Activated T-cell treated with anti-CD3 and anti-CD28 coated beads, Interleukin-2, amount 50 U/mL, for 72 hours (primary cell): ENCODE measurements around the gene PTBP1. TPM values are rescaled to one million over a fixed set of nuclear protein-coding genes. Genes with fewer than 3 reads are reported as not detected.
"Not testable (repeated sequence)": the region's sequence is repeated elsewhere in the genome, so short reads cannot be mapped to it uniquely, and the experiment has no call there.

ENCODE experiments used
- ATAC-seq, 2 donors: fragments of 150-1000 bp; cut with Tn5 transposase; replicated peaks in 1 of 2; 2 replicates each; pipeline ENCODE4 v1.10.0; 2021; ENCODE audit warnings: moderate library complexity in 2 of 2, mild to moderate bottlenecking in 1 of 2
- DNase-seq, 2 donors: peaks; one replicate each; pipeline ENCODE4 v3.0.0; 2021 to 2022; ENCODE audit warnings: mixed read lengths in 1 of 2
- H3K27ac Mint-ChIP-seq: one replicate; pipeline ENCODE4 v1.8.0; 2022; ENCODE audit warnings: mild to moderate bottlenecking, moderate library complexity, mixed read lengths
- H3K27me3 Mint-ChIP-seq: one replicate; pipeline ENCODE4 v1.8.0; 2022; ENCODE audit warnings: low read depth, mixed read lengths
- H3K36me3 Mint-ChIP-seq, 2 donors: one replicate each; pipeline ENCODE4 v1.8.0; 2022; ENCODE audit warnings: mixed read lengths in 2 of 2, mild to moderate bottlenecking in 1 of 2; ENCODE audit not compliant: insufficient read depth in 2 of 2
- H3K4me1 Mint-ChIP-seq: one replicate; pipeline ENCODE4 v1.8.0; 2022; ENCODE audit warnings: low read depth, mixed read lengths
- H3K4me3 Mint-ChIP-seq, 2 donors: one replicate each; pipeline ENCODE4 v1.8.0; 2022; ENCODE audit warnings: mild to moderate bottlenecking in 2 of 2, mixed read lengths in 2 of 2, moderate library complexity in 2 of 2
- H3K9me3 Mint-ChIP-seq, 2 donors: one replicate each; pipeline ENCODE4 v1.8.0; 2022; ENCODE audit warnings: mixed read lengths in 2 of 2
- total RNA-seq, 2 donors: library from RNA; stranded (reverse); gene quantifications; one replicate each; pipeline ENCODE4 v1.2.3, GENCODE V29; 2022

The PTBP1 gene
- total RNA-seq, 2 donors from 2014 or later = 515 to 611 TPM

GRCh38 chr19:825897-826644, 28.8 kb downstream of the PTBP1 start:
- H3K27ac Mint-ChIP-seq = no peak overlapping the region

GRCh38 chr19:827314-827709, 30.1 kb downstream of the PTBP1 start:
- no peak overlapping the region for H3K27ac Mint-ChIP-seq
- no peaks in the 10 kb centered on the region for H3K4me1 Mint-ChIP-seq
- peaks cover 16% of the 10 kb centered on the region for H3K27me3 Mint-ChIP-seq
- no peaks in the 10 kb centered on the region for H3K36me3 Mint-ChIP-seq
- DNase-seq = no peak
- H3K9me3 Mint-ChIP-seq = no peaks in the 10 kb centered on the region
- H3K4me3 Mint-ChIP-seq = no peak overlapping the region
- ATAC-seq = no peak

More at GRCh38 chr19:825897-826644, 28.8 kb downstream of the PTBP1 start:
- H3K9me3 Mint-ChIP-seq = no peaks in the 10 kb centered on the region
- H3K4me3 Mint-ChIP-seq = no peak overlapping the region
- no peaks in the 10 kb centered on the region for H3K36me3 Mint-ChIP-seq
- DNase-seq (no peak), ATAC-seq (no peak)
- H3K27me3 Mint-ChIP-seq = peaks cover 16% of the 10 kb centered on the region
- H3K4me1 Mint-ChIP-seq = no peaks in the 10 kb centered on the region

GRCh38 chr19:827710-828321, 30.6 kb downstream of the PTBP1 start, which contains the start of gene AZU1:
AZU1 (plus strand) TSS chr19:827837; CDS start chr19:827847, 10 bp downstream.
- Mint-ChIP-seq H3K36me3 (no peaks in the 10 kb centered on the region), H3K4me1 (no peaks in the 10 kb centered on the region), H3K27me3 (peaks cover 13% of the 10 kb centered on the region), H3K27ac (no peak within 1 kb of the TSS), H3K4me3 (no peak within 1 kb of the TSS), H3K9me3 (no peaks in the 10 kb centered on the region)
- no peak for ATAC-seq
- no peak for DNase-seq

- Mint-ChIP-seq H3K4me1 (no peaks in the 10 kb centered on the region), H3K36me3 (no peaks in the 10 kb centered on the region), H3K4me3 (no peak overlapping the region), H3K27me3 (no peaks in the 10 kb centered on the region), H3K9me3 (no peaks in the 10 kb centered on the region), H3K27ac (no peak overlapping the region)
- DNase-seq (no peak), ATAC-seq (no peak)
Observed at GRCh38 chr19:829129-829758, 32.0 kb downstream of the PTBP1 start.

- Mint-ChIP-seq H3K4me1 (no peaks in the 10 kb centered on the region), H3K36me3 (no peaks in the 10 kb centered on the region), H3K27me3 (peaks cover 10% of the 10 kb centered on the region), H3K9me3 (no peaks in the 10 kb centered on the region), H3K4me3 (no peak overlapping the region), H3K27ac (no peak overlapping the region)
- ATAC-seq (no peak), DNase-seq (no peak)
Observed at GRCh38 chr19:831407-832369, 34.4 kb downstream of the PTBP1 start.

- Mint-ChIP-seq H3K9me3 (no peaks in the 10 kb centered on the region), H3K27ac (no peak overlapping the region), H3K4me3 (no peak overlapping the region), H3K36me3 (no peaks in the 10 kb centered on the region), H3K4me1 (no peaks in the 10 kb centered on the region), H3K27me3 (peaks cover 18% of the 10 kb centered on the region)
- ATAC-seq (no peak), DNase-seq (no peak)
Observed at GRCh38 chr19:834216-834615, 37.0 kb downstream of the PTBP1 start.

- Mint-ChIP-seq H3K27ac (no peak overlapping the region), H3K4me1 (no peaks in the 10 kb centered on the region), H3K36me3 (no peaks in the 10 kb centered on the region), H3K9me3 (no peaks in the 10 kb centered on the region), H3K27me3 (peaks cover 18% of the 10 kb centered on the region), H3K4me3 (no peak overlapping the region)
- ATAC-seq (no peak), DNase-seq (no peak)
Observed at GRCh38 chr19:835210-835810, 38.1 kb downstream of the PTBP1 start.

GRCh38 chr19:840519-841206, 43.4 kb downstream of the PTBP1 start, which contains the start of gene PRTN3:
PRTN3 (plus strand) TSS chr19:840999; CDS start chr19:841009, 10 bp downstream.
- Mint-ChIP-seq H3K36me3 (peaks cover 0 to 4% of the 10 kb centered on the region in 2 donors), H3K4me1 (peaks cover 5% of the 10 kb centered on the region), H3K27ac (no peak within 1 kb of the TSS), H3K4me3 (no peak within 1 kb of the TSS), H3K27me3 (peaks cover 48% of the 10 kb centered on the region), H3K9me3 (no peaks in the 10 kb centered on the region)
- DNase-seq = no peak
- no peak for ATAC-seq

GRCh38 chr19:842802-843179, 45.5 kb downstream of the PTBP1 start:
- Mint-ChIP-seq H3K27me3 (peaks cover 46% of the 10 kb centered on the region), H3K4me3 (peak overlapping the region in 1 of 2 donors; percentile 8)
- H3K36me3 Mint-ChIP-seq, ATAC-seq, H3K27ac Mint-ChIP-seq, H3K9me3 Mint-ChIP-seq, DNase-seq, H3K4me1 Mint-ChIP-seq: not testable (repeated sequence)

- peaks cover 47% of the 10 kb centered on the region for H3K27me3 Mint-ChIP-seq
- H3K36me3 Mint-ChIP-seq = peaks cover 0 to 4% of the 10 kb centered on the region in 2 donors
- no peak overlapping the region for H3K27ac Mint-ChIP-seq
- H3K4me3 Mint-ChIP-seq = peak overlapping the region in 1 of 2 donors; percentile 8
- DNase-seq (no peak), ATAC-seq (peak in 1 of 2 donors; percentile 18)
- H3K9me3 Mint-ChIP-seq = no peaks in the 10 kb centered on the region
- H3K4me1 Mint-ChIP-seq = peaks cover 5% of the 10 kb centered on the region
Observed at GRCh38 chr19:843180-843835, 46.1 kb downstream of the PTBP1 start.

GRCh38 chr19:843836-844545, 46.7 kb downstream of the PTBP1 start:
- Mint-ChIP-seq H3K27me3 (peaks cover 47% of the 10 kb centered on the region), H3K4me3 (peak overlapping the region in 1 of 2 donors; percentile 63), H3K4me1 (peaks cover 5% of the 10 kb centered on the region), H3K36me3 (peaks cover 0 to 4% of the 10 kb centered on the region in 2 donors), H3K27ac (no peak overlapping the region), H3K9me3 (no peaks in the 10 kb centered on the region)
- DNase-seq (no peak), ATAC-seq (no peak)
